Type B pancreatic cell (in vitro differentiated cells): ENCODE measurements around the gene RTN4IP1. TPM values are rescaled to one million over a fixed set of nuclear protein-coding genes. Genes with fewer than 3 reads are reported as not detected.

Experiments
- DNase-seq: peaks from one replicate; pipeline ENCODE4 v3.0.0; 2021; ENCODE audit warnings: mixed read lengths; ENCODE audit not compliant: unreplicated experiment; ENCODE audit errors: extremely low spot score
- H3K27ac Mint-ChIP-seq: 2 replicates; pipeline ENCODE4 v1.8.0; 2021; ENCODE audit warnings: mild to moderate bottlenecking, mixed read lengths
- H3K27me3 Mint-ChIP-seq: 2 replicates; pipeline ENCODE4 v1.8.0; 2021; ENCODE audit warnings: mixed read lengths
- H3K36me3 Mint-ChIP-seq: 2 replicates; pipeline ENCODE4 v1.8.0; 2021; ENCODE audit warnings: mixed read lengths
- H3K4me1 Mint-ChIP-seq: one replicate; pipeline ENCODE4 v1.8.0; 2021; ENCODE audit warnings: mixed read lengths; ENCODE audit not compliant: unreplicated experiment
- H3K4me3 Mint-ChIP-seq: 2 replicates; pipeline ENCODE4 v1.8.0; 2021; ENCODE audit warnings: mild to moderate bottlenecking, mixed read lengths
- H3K9me3 Mint-ChIP-seq: 2 replicates; pipeline ENCODE4 v1.8.0; 2021; ENCODE audit warnings: mixed read lengths
- CTCF ChIP-seq: fragments of 200-600 bp; sonication (generic); conservative IDR thresholded peaks from 2 replicates; pipeline ENCODE4 v1.5.0; 2021; ENCODE audit warnings: antibody characterized with exemption, mild to moderate bottlenecking
- total RNA-seq: library from RNA; stranded (reverse); gene quantifications from 2 replicates; pipeline ENCODE4 v1.2.1, GENCODE V29; 2021; ENCODE audit warnings: low replicate concordance

Gene RTN4IP1
- total RNA-seq, 1 donor from 2014 or later: 8.6 TPM

DNA sequence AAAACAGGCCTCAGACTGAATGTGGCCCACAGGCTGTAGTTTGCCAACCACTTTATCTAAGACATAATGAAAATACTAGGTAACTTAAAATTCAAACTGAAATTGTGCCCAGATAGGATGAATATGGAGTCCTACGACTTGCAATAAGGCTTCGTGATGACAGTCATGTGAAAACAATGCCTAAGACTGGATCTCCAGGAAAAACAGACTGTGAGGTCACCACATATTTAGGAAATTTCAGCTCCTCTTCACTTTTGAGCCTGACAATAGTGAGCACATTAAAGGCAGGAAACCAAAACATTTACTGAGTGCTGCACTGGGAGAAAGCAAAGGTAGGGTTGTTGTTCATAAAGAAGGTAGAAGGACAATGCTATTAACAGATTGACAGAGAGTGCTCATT is 50.0 kb downstream of the RTN4IP1 start:
- Mint-ChIP-seq H3K27ac (no peak overlapping the region), H3K9me3 (no peaks in the 10 kb centered on the region), H3K36me3 (peaks cover 13% of the 10 kb centered on the region), H3K4me1 (peaks cover 6% of the 10 kb centered on the region), H3K27me3 (no peaks in the 10 kb centered on the region), H3K4me3 (no peak overlapping the region)
- TF ChIP-seq CTCF: no peak
- DNase-seq: no peak

DNA sequence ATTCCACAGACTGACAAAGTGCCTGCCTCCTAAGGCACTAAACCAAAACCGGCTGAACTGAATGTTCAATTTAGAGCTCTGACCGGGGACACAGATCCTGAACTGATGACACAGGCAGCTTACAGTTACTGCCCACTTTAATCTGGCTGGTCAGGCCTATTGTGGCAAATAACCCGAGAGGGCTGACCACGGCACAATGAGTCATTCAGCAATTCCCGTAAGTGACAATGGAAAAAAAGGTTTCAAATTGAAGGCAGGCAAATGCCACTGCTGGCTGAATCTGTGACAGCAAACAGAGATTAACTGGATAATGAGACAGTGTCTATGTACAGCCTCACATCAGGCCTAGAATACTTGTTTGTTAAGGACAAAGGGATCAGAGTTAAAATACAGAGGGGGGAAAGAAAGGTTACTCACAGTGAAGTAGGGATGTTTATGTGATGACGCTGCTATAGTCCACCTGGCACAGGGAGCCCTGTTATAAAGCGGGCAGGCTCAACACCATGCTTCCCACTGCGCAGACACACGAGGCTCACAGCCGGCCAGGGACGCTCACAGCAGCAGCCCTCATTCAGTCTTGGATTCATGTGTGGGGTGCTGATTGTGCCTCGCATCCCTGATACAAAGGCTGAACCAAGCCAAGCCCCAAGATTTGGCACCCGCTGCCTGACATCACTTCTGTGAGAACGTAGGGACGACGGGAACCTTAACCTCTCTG is 54.4 kb downstream of the RTN4IP1 start:
- H3K4me3 Mint-ChIP-seq: no peak overlapping the region
- no peak for DNase-seq
- H3K4me1 Mint-ChIP-seq: peaks cover 6% of the 10 kb centered on the region
- no peak for TF ChIP-seq CTCF
- H3K36me3 Mint-ChIP-seq: peaks cover 15% of the 10 kb centered on the region
- no peaks in the 10 kb centered on the region for H3K9me3 Mint-ChIP-seq
- H3K27me3 Mint-ChIP-seq: no peaks in the 10 kb centered on the region
- H3K27ac Mint-ChIP-seq: no peak overlapping the region

- no peak for TF ChIP-seq CTCF
- Mint-ChIP-seq H3K4me3 (no peak overlapping the region), H3K27me3 (no peaks in the 10 kb centered on the region), H3K9me3 (no peaks in the 10 kb centered on the region), H3K27ac (no peak overlapping the region), H3K36me3 (peaks cover 15% of the 10 kb centered on the region), H3K4me1 (peaks cover 6% of the 10 kb centered on the region)
- DNase-seq: no peak
Observed at GRCh38 chr6:106572875-106573585, 56.3 kb downstream of the RTN4IP1 start.

DNA sequence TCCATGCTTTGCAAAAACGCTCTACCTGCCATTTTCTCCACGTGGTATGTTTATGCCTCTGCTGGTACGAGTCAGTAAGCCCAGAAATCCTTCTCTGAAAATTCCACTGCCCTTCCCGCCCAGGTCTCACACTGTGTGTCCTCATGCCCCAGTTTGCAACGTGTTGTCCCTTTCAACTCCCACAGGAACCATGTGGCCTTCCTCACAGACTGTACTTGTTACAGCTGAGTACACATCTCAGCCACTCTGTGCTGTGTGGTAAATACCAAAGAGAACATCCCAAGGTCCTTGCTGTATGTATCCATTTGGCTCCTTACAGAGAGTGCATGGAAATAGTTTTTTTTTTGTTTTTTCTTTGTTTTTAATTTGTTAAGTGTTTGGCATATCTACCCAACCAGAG is 56.9 kb downstream of the RTN4IP1 start:
- DNase-seq: no peak
- TF ChIP-seq CTCF: no peak
- Mint-ChIP-seq H3K4me3 (no peak overlapping the region), H3K27me3 (no peaks in the 10 kb centered on the region), H3K9me3 (no peaks in the 10 kb centered on the region), H3K27ac (no peak overlapping the region), H3K4me1 (peaks cover 6% of the 10 kb centered on the region), H3K36me3 (peaks cover 15% of the 10 kb centered on the region)

GRCh38 chr6:106569428-106569827 is 59.9 kb downstream of the RTN4IP1 start:
- Mint-ChIP-seq H3K9me3 (no peaks in the 10 kb centered on the region), H3K4me1 (peaks cover 5% of the 10 kb centered on the region), H3K4me3 (no peak overlapping the region), H3K27ac (no peak overlapping the region), H3K27me3 (no peaks in the 10 kb centered on the region), H3K36me3 (peaks cover 15% of the 10 kb centered on the region)
- DNase-seq: no peak
- no peak for TF ChIP-seq CTCF
